Fibroblast of peridontal ligament (primary cell): ENCODE measurements around the gene ALKBH5.
A peak's percentile ranks its signal among the peaks of the same experiment; 100 is the strongest.

Source experiments
- DNase-seq: peaks from one replicate; pipeline ENCODE4 v3.0.0-alpha.2; 2010; ENCODE audit errors: extremely low read depth

The ALKBH5 gene

DNA sequence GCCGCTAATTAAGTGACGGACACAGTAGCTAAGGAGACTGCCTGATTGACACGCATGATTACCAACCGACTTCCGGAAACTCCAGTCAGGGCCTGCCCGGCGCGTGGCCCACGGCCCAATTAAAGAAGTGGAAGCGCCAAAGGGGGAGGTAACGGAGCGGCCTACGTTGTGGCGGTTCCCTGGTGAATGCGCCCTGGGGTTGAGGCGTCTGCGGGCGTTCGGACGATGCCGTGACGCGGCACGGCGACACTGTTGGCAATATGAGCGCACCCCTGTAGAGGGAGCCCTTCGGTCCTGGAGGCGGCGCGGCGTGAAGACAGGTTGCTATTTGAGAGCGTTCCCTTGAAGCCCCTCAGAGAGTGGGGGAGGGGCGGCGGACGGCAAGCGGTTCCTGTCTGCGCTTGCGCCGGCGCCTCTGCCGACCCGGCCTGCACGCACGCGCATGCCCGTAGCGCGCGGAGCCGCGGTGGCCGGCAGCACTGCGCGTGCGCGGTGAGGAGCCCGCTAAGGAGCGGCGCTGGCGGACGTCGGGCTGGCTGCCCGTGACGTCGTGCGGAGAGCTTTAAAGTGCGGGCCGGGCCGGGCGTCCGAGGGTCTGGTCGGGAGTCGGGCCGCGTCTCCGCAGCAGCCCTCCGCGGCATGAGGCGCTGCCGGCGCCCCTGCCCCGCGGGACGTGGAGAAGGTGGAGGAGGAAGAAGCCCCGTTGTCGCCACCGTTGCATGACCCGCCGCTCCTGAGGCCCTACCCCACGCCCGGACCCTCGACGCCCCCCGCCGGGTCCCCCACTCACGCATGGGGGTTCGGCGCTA is at the start of gene ALKBH5:
Gene ALKBH5, plus strand, starts transcription at position 495 of the 809 bp plus-strand sequence. CDS start 416 bp downstream, outside the sequence.
- DNase-seq, result peak; percentile 99

GRCh38 chr17:18136357-18136756 is 47.3 kb upstream of the ALKBH5 start:
- no peak for DNase-seq

- DNase-seq, result no peak
These were observed 45.4 kb upstream of the ALKBH5 start for GRCh38 chr17:18138065-18138749.

DNA sequence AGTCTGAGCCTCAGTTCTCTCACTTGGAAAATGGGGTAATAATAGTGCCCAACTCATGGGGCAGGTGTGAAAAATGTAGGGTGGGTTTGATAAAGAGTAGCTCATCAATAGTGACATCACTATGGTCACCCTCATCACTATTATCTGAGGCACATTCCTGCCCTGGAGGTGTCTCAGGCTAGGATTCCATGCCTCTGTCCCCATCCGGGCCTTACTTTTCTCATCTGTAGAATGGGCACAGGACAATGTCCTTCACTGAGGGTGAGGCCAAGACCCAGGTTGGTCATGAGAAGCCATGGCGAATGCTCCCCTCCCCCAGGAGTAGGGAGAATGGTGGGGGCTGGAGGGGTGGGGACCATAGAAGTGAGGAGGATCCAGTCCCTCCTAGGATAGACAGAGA is 44.5 kb upstream of the ALKBH5 start:
- no peak for DNase-seq

GRCh38 chr17:18139498-18139897 is 44.1 kb upstream of the ALKBH5 start:
- no peak for DNase-seq

GRCh38 chr17:18139949-18140348 is 43.7 kb upstream of the ALKBH5 start:
- DNase-seq, result peak; percentile 8

DNA sequence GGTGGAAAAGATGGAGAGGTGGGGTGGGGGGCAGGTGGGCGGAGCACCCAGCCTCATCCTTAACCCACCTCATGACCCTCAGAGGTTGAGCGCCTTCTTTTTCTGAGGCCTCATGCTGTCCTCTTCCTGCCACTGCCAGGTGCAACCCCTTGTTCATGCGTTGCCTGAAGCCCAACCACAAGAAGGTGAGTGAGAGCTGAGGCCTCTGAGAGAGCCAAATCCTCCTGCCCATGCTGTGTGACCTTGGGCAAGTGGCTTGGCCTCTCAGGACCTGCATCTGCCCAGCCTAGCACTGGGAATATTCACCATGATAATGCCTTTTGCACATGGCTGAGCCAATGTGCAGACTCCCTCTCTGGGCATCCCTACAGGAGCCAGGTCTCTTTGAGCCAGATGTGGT is 43.0 kb upstream of the ALKBH5 start:
- no peak for DNase-seq

GRCh38 chr17:18141210-18141803 is 42.3 kb upstream of the ALKBH5 start:
- DNase-seq, result peak; percentile 71

GRCh38 chr17:18142417-18142816 is 41.2 kb upstream of the ALKBH5 start:
- no peak for DNase-seq

DNA sequence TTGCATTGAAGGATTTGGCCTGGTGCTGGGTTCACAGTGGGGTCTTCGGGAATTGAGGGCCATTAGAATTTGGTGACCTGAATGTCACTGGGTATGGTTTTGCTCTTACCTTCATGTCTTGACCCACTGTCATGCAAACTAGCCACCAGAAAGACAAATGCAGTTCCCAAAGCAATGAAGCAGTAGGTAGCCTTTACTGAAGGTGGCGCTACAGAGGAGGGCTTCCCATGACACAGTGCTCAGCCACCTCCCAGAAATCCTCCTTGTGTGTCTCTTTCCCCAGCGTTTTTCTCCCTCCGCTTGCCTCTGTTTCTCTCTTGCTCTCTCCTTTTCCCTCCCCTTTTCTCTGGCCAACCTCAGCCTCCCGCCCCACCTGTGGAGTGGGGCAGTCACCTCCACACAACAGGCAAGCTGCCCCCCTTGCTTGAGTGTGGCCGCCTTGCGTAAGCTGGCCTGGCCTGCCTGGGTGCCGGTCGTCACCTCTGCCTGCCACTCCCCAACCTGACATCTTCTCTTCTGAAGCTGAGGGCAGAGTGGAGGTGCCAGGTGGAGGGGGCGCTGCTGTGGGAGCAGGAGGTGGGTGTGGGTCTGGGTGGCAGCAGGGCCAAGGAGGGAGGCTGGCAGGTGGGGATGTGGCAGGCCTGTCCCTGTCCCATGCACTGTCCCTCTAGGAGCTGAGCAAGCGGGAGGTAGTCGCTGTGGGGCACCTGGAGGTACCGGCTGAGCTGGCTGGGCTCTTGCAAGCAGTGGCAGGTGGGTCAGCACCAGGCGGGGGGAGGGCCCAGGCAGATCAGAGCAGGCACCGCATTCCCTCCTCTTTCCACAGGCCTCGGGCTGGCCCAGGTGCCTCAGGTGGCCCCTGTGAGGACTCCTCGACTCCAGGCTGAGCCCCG is 40.3 kb upstream of the ALKBH5 start:
- peak; percentile 18 for DNase-seq

DNA sequence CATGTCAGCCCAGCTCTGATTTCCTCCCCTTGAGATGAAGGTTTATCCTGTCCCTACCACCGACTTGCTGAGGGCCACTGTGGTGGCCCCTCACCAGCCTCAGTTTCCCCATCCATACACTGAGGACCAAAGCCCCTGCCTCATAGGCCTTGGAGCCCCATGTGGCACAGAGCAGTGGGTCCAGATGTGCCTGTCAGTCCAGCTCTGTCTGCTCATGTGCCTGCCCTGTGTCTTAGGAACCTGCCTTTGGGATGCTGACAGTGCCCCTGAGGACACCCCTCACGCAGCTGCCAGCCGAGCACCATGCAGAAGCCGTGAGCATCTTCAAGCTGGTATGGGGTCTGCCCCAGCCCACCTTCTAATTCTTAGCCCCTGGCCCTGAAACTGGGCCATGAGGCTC is 39.4 kb upstream of the ALKBH5 start:
- DNase-seq, result no peak

- DNase-seq, result no peak
These were observed 38.8 kb upstream of the ALKBH5 start for GRCh38 chr17:18144855-18145254.

DNA sequence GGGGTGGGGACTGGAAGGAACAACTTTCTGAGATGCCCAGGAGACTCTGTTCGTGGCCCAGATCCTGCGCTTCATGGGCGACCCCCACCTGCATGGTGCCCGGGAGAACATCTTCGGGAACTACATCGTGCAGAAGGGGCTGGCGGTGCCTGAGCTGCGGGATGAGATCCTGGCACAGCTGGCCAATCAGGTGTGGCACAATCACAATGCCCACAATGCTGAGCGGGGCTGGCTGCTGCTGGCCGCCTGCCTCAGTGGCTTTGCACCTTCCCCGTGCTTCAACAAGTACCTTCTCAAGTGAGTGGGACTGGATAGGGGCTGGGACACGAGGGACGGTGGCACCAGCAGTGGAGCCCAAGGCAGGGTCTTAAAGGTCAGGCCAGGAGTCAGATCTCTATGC is 37.8 kb upstream of the ALKBH5 start:
- DNase-seq, result no peak

GRCh38 chr17:18146259-18146658 is 37.4 kb upstream of the ALKBH5 start:
- no peak for DNase-seq

DNA sequence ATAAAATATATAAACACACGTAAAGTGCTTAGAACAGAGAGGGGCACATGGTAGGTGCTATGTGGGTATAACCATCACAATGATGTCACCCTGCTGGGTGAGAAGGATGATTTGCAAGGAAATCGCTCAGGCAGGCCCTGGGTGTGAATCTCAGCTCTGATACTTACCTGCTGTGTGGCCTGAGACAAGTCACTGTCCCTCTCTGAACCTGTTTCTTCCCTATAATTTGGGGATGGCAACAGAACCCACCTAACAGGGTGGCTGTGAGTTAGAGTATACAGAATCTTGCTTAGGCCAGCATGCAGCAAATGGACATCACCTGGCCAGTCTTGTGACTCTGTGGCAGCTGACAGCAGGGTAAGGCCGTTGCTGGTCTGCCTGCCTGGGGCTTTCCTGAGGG is 36.6 kb upstream of the ALKBH5 start:
- no peak for DNase-seq

DNA sequence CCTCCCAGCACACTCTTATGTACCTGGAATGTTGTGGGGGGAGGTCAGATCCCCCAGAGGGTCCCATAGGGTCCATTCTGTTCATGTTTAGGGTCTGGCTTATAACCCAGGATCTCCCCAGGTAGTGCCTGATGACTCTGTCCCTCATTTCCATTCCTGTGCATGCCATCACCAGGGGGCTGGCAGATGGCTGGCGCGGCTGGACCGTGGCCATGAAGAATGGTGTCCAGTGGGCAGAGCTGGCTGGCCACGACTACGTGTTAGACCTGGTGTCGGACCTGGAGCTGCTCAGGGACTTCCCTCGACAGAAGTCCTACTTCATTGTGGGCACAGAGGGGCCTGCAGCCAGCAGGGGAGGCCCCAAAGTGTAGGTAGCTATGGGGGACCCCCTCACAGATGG is 35.0 kb upstream of the ALKBH5 start:
- DNase-seq, result no peak

DNA sequence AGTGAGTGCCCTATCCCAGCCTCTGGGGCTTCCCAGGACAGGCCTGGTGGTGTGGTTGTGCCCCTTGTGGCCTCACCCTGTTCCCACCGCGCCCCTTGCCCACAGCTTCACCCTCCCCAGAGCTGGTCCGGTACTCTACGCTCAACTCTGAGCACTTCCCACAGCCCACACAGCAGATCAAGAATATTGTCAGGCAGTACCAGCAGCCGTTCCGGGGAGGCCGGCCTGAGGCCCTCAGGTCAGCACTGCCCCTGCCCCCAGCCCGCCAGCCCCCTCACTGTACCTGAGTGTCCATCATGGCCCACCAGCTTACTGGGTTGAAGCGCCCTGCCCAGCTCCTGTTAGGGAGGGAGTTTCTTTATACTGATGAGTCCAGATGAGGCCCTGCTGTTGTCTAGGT is 32.3 kb upstream of the ALKBH5 start:
- DNase-seq, result no peak

- DNase-seq, result no peak
These were observed 28.4 kb upstream of the ALKBH5 start for GRCh38 chr17:18155179-18155578.

DNA sequence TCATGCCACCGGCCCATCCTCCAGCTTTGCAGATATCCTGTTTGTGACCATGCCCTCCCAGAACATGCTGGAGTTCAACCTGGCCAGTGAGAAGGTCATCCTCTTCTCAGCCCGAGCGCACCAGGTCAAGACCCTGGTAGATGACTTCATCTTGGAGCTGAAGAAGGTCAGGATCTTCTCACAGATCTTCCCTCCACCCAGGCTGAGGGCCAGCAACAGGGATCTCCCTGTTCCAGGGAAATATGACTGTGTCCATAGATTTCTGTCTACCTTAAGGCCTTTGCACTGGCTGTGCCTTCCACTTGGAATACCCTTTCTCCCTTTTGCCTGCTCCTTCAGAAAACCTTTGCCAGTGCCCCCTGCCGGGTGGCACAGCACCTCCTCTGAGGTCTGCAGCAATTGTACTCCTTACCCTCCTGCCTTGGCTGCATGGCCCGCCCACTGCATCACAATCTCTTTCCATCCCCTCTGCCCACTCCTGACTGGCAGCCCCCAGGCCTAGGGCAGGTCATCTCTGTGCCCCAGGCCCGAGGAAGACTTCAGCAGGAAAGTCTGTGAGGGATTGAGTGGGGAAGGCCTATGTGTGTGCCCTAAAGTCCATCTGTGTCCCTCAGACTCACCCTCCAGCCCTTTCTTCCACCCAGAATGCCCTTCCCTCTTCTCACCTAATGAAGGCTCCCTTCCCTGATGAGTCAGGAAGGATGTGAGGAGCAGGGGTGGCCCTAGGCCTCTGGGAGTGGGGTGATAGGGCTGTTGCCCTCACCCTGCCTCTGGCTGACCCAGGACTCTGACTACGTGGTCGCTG is 27.3 kb upstream of the ALKBH5 start:
- DNase-seq, result no peak

DNA sequence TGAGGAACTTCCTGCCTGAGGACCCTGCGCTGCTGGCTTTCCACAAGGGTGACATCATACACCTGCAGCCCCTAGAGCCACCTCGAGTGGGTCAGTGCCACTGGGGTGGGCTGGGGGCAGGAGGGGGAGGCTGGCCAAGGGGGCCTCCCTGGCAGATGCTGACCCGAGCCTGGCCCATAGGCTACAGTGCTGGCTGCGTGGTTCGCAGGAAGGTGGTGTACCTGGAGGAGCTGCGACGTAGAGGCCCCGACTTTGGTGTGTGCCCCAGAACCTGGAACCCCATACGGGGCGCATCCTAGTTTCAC is 26.7 kb upstream of the ALKBH5 start:
- DNase-seq, result no peak

GRCh38 chr17:18157354-18157985 is 26.2 kb upstream of the ALKBH5 start:
- DNase-seq, result no peak
